Thymus (tissue), 11 donors: Measurements from ENCODE around the gene TF. TPM values are rescaled to one million over a fixed set of nuclear protein-coding genes. Genes with fewer than 3 reads are reported as not detected.

Source experiments
- DNase-seq, 9 donors: peaks; one replicate each; pipeline ENCODE4 v3.0.0-alpha.2; 2013; ENCODE audit warnings: low spot score in 9 of 9, low read depth in 6 of 9, missing footprints in 1 of 9
- H3K27ac ChIP-seq, 2 donors: one replicate each; pipeline ENCODE4 v1.5.1; 2013; ENCODE audit warnings: control low read depth in 1 of 2, low read depth in 1 of 2, low read length in 1 of 2, mild to moderate bottlenecking in 1 of 2, moderate library complexity in 1 of 2
- H3K27me3 ChIP-seq, 2 donors: one replicate each; pipeline ENCODE4 v1.5.1; 2013; ENCODE audit warnings: low read length in 1 of 2; ENCODE audit not compliant: control insufficient read depth in 2 of 2, insufficient read depth in 1 of 2
- H3K36me3 ChIP-seq, 2 donors: one replicate each; pipeline ENCODE4 v1.5.1; 2013; ENCODE audit warnings: low read length in 1 of 2, mild to moderate bottlenecking in 1 of 2, moderate library complexity in 1 of 2; ENCODE audit not compliant: control insufficient read depth in 2 of 2, insufficient read depth in 2 of 2
- H3K4me1 ChIP-seq, 2 donors: one replicate each; pipeline ENCODE4 v1.5.1; 2013; ENCODE audit warnings: low read length in 2 of 2; ENCODE audit not compliant: control insufficient read depth in 2 of 2, insufficient read depth in 2 of 2
- H3K4me3 ChIP-seq, 2 donors: one replicate each; pipeline ENCODE4 v1.5.1; 2013; ENCODE audit warnings: low read length in 2 of 2, control low read depth in 1 of 2, mild to moderate bottlenecking in 1 of 2
- H3K9me3 ChIP-seq, 2 donors: one replicate each; pipeline ENCODE4 v1.5.1; 2013; ENCODE audit warnings: low read length in 1 of 2, mild to moderate bottlenecking in 1 of 2; ENCODE audit not compliant: control insufficient read depth in 2 of 2, insufficient read depth in 1 of 2
- WGBS: extraction: QIAGEN DNeasy Blood & Tissue Kit; methylation state at CpG from one replicate; pipeline ENCODE4 v1.1.7; 2013; 5-methylcytosine and 5-hydroxymethylcytosine counted together
- polyA plus RNA-seq: library from polyadenylated mRNA; stranded (reverse); fragments of 200-250 nt; gene quantifications from one replicate; pipeline ENCODE4 v1.2.3, GENCODE V29; 2013
- total RNA-seq: library from RNA; stranded (reverse); fragments of 120-200 nt; gene quantifications from one replicate; pipeline ENCODE4 v1.2.4, GENCODE V29; 2013
- donor health status: healthy.

The TF gene
- total and polyA plus RNA-seq, 2 donors = 1.9 to 2.9 TPM

DNA sequence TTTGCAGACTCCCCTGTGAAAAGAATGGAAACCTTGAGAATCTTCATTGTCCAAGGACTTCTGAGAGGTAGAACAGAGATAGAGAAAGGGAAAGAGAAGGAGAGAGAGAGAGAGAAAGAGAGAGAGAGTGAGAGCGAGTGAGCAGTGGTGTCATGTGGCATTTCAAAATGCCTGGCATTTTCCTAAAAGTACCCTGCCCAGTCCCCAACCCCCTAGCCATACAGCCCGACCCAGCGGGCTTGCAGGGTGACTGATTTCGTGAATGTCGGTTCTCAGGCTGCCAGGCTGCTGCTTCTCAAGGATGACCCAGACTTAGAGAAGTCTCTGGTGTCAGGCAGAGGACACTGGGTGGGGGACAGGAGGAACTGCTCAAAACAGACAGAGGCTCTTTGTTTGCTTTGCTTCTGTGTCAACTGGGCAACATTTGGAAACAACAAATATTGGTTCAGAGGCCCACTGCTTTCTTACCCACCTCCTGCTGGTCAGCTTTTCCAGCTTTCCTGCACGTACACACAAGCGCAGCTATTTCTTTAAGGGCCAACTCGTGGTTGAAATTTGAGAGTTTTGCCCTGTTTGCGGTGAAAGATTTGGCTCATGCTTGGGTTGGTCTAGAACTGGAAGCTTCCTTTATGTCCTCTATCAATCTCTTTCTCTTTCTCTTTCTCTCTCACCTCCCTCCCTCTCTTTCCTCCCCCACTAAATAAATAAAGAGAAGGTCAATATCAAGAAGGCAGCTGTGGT, 3.7 kb upstream of the TF start:
- H3K9me3 ChIP-seq = no peaks in the 10 kb centered on the region
- no peaks in the 10 kb centered on the region for H3K4me1 ChIP-seq
- 74% methylated on average over 9 of the region's 9 CpGs for WGBS
- no peak for DNase-seq
- H3K36me3 ChIP-seq = no peaks in the 10 kb centered on the region
- H3K27me3 ChIP-seq = peaks cover 22 to 47% of the 10 kb centered on the region in 2 donors
- no peak overlapping the region for H3K27ac ChIP-seq
- no peak overlapping the region for H3K4me3 ChIP-seq

DNA sequence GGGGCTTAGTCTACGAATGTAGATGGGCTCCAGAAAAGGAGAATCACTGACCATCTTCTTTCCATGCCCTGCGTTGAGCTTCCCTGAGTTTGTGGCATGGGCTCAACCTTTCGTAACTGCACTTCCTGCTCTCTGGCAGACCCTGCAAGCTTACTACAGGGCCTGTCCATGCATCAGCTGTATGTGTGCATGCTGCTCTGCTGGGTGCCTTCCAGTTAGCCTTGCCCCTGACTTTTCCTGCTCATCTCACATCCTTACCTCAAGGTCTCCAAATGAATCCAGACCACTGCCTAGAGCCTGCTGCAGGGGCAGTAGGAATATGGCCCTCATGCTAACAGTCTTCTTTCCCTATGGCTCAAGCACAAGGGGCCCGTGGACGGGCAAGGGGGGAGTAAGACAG, 2.0 kb upstream of the TF start:
- Histone ChIP-seq H3K36me3 (no peaks in the 10 kb centered on the region), H3K27me3 (peaks cover 22 to 57% of the 10 kb centered on the region in 2 donors), H3K4me3 (no peak overlapping the region), H3K27ac (no peak overlapping the region), H3K9me3 (no peaks in the 10 kb centered on the region), H3K4me1 (no peaks in the 10 kb centered on the region)
- no peak for DNase-seq
- WGBS = 90% methylated on average over 5 of the region's 5 CpGs

DNA sequence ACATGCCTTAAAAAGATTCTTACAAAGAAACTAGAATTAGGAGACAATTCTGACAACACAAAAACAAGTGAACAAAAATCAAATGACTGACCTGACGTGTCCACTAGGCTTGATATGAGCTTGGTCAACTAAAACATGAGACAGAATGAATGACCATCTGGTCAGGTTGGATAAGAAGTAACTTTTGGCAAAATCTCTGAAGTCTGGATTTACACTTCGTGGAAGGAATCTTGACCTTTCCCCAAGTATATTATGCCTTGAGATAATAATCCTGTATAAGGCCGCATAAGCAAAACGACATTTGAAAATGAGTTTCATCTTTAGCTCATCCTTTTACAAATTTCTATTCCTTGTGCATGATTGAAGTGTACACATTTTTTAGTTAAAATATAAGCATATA, 1.1 kb upstream of the TF start:
- Histone ChIP-seq H3K36me3 (no peaks in the 10 kb centered on the region), H3K4me3 (no peak overlapping the region), H3K27me3 (peaks cover 22 to 57% of the 10 kb centered on the region in 2 donors), H3K9me3 (no peaks in the 10 kb centered on the region), H3K27ac (no peak overlapping the region), H3K4me1 (no peaks in the 10 kb centered on the region)
- 96% methylated on average over 4 of the region's 4 CpGs for WGBS
- no peak for DNase-seq

DNA sequence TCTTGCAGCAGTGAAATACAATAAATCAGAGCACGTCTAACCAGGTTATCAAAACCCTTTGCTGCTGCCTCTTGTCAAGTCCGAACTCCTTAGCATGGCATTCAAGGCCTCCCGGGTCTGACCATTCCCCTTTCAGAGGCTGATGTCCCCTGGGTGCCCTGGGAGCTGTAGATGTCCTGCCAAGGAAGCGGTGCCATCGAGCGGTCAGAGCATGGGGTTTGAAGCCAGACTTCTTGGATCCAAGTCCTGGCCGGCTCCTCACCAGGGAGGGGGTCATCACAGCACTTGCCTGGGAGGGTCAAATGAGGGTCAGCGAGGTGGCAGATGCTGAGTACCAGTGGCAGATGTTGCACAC, 496 bp downstream of the TF start:
- Histone ChIP-seq H3K27ac (no peak overlapping the region), H3K9me3 (no peaks in the 10 kb centered on the region), H3K27me3 (peaks cover 22 to 57% of the 10 kb centered on the region in 2 donors), H3K4me1 (no peaks in the 10 kb centered on the region), H3K36me3 (no peaks in the 10 kb centered on the region), H3K4me3 (no peak overlapping the region)
- 88% methylated on average over 8 of the region's 8 CpGs for WGBS
- no peak for DNase-seq

DNA sequence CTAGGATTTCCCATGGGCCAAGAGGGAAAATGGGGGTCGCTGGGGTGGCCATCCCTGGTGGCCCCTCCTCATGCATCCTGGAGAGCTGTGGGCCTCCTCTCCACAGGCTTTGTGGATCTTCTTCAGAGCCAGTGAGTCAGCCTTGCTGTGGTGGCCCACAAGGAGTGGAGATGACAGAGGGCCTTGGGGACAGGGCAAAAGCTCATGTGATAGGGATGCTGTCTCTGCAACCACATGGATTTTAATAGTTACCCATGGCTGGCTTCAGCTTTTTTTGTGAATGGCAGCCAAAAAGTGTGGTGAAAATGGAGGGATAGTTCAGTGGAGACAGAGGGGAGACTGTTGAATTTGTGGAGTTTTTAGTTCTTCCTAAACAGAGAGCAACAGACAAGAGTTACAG, 1.2 kb downstream of the TF start:
- Histone ChIP-seq H3K4me3 (no peak overlapping the region), H3K4me1 (no peaks in the 10 kb centered on the region), H3K27me3 (peaks cover 22 to 53% of the 10 kb centered on the region in 2 donors), H3K27ac (no peak overlapping the region), H3K36me3 (no peaks in the 10 kb centered on the region), H3K9me3 (no peaks in the 10 kb centered on the region)
- no peak for DNase-seq
- 92% methylated on average over 1 of the region's 1 CpG for WGBS

DNA sequence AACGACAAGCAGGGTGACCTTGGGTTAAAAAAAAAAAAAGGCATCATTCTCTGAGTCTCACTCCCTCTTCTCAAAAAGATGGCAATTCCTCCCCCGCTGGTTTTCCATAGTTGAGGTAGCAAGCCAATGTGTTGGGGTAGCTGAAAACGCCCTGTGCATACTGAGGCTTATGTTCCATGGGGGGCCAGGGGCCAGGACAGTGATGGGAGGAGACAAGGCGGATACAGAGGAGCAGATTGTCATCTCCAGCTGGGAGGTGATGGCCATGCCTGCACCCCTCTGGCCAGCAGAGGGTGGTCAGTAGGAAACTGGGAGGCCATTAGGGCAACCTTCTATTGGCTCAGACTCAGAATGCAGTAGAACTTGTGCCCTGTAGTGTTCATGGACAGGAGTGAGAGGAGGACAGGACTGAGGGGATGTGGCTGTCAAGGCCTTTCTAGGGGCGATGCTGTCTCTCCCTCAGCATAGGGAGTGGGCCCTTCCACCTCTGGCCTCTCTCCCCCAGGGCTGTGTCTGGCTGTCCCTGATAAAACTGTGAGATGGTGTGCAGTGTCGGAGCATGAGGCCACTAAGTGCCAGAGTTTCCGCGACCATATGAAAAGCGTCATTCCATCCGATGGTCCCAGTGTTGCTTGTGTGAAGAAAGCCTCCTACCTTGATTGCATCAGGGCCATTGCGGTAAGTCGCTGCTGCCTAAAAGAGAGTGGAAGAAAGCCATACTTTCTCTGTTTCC, 1.9 kb downstream of the TF start:
- WGBS = 95% methylated on average over 12 of the region's 12 CpGs
- DNase-seq = no peak
- Histone ChIP-seq H3K9me3 (no peaks in the 10 kb centered on the region), H3K27me3 (peaks cover 22 to 50% of the 10 kb centered on the region in 2 donors), H3K4me3 (no peak overlapping the region), H3K4me1 (no peaks in the 10 kb centered on the region), H3K27ac (no peak overlapping the region), H3K36me3 (no peaks in the 10 kb centered on the region)

DNA sequence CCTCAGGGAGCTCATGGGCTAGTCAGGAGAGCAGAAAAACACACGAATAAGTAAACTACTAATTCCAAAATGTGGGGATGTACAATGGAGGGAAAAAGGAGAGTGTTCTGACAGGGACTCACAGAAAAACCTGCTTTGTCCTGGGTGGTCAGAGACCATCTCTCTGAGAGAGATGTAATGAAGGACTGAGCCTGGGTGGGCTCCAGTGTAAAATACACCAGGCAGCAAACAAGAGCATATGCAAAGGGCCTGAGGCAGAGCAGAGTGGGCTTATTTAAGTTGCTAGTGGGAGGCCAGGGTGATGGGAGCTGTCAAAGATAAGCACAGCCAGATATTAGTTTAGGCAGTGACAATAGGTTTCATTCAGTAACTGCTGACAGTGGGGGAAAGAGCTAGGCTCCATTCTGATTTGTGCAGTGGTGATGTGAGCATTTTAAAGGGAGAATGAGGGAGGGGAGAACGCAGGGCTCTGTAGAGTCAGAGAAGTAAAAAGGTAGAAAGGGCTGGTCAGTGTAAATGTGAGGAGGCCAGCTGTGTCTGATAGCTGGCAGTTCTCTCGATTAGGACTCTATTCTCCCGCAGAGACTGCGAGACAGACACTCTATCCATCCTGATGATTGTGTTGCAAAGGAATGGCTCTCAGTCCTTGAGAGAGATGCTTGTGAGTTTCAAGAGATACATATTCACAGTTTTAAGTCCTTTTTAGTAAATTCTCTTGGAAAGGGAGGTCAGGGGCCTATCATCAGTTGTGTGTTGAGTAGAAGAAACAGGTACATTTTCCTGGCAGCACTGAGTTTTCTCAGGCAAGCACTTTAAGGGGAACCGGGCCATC, 3.5 kb downstream of the TF start:
- no peak for DNase-seq
- no peaks in the 10 kb centered on the region for H3K36me3 ChIP-seq
- H3K4me3 ChIP-seq = no peak overlapping the region
- H3K4me1 ChIP-seq = no peaks in the 10 kb centered on the region
- 90% methylated on average over 6 of the region's 6 CpGs for WGBS
- peaks cover 20 to 37% of the 10 kb centered on the region in 2 donors for H3K27me3 ChIP-seq
- no peak overlapping the region for H3K27ac ChIP-seq
- H3K9me3 ChIP-seq = no peaks in the 10 kb centered on the region

DNA sequence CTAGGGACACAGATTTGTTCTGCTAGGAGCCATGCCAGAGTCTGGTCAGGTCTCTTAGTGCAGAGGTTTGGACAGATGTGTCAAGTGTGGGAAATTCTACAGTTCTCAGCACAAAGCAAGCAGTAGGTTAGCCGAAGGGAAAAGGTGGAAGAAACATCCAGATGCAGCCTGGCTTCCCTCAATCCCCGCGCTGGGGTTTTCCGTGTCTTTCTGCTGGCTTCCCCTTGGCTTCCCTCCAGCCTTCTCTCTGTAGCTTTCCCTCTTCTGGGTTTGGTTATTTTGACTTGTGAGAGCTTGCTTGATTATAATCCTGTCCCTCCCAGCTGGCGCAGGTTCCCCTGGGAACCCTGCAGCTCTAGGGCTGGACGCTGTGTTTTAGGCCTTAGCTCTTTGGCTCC, 4.1 kb downstream of the TF start:
- 79% methylated on average over 6 of the region's 6 CpGs for WGBS
- H3K9me3 ChIP-seq = no peaks in the 10 kb centered on the region
- peaks cover 16 to 33% of the 10 kb centered on the region in 2 donors for H3K27me3 ChIP-seq
- no peak for DNase-seq
- no peaks in the 10 kb centered on the region for H3K36me3 ChIP-seq
- no peak overlapping the region for H3K27ac ChIP-seq
- H3K4me3 ChIP-seq = no peak overlapping the region
- H3K4me1 ChIP-seq = no peaks in the 10 kb centered on the region
